Gastroesophageal sphincter (tissue), 4 donors: ENCODE measurements around the gene TJAP1. TPM values are rescaled to one million over a fixed set of nuclear protein-coding genes. Genes with fewer than 3 reads are reported as not detected.

Experiments used
- ATAC-seq: fragments of 150-250 bp; one replicate; pipeline ENCODE4 v1.9.1; 2016; ENCODE audit warnings: mild to moderate bottlenecking, moderate library complexity
- H3K27ac ChIP-seq, 4 donors: fragments of 200-600 bp; sonication (generic) in 3 of 4; 1 replicate in 3 of 4; 2 replicates in 1 of 4; pipeline ENCODE4 v1.5.1; 2016 to 2019
- H3K27me3 ChIP-seq: fragments of 200-600 bp; sonication (generic); one replicate; pipeline ENCODE4 v1.5.1; 2019
- H3K36me3 ChIP-seq, 2 donors: fragments of 200-600 bp; sonication (generic); one replicate each; pipeline ENCODE4 v1.5.1; 2019; ENCODE audit warnings: control low read depth in 1 of 2
- H3K4me1 ChIP-seq, 3 donors: fragments of 200-600 bp; sonication (generic); 1 replicate in 2 of 3; 2 replicates in 1 of 3; pipeline ENCODE4 v1.5.1; 2016 to 2019; ENCODE audit warnings: control low read depth in 2 of 3
- H3K4me3 ChIP-seq, 2 donors: fragments of 200-600 bp; sonication (generic); one replicate each; pipeline ENCODE4 v1.5.1; 2019; ENCODE audit warnings: mild to moderate bottlenecking in 1 of 2, moderate library complexity in 1 of 2
- H3K9me3 ChIP-seq, 3 donors: fragments of 200-600 bp; sonication (generic); one replicate each; pipeline ENCODE4 v1.5.1; 2017 to 2019; ENCODE audit warnings: control low read depth in 2 of 3
- EP300 ChIP-seq: sonication (generic); formaldehyde crosslinking; IDR thresholded peaks from one replicate; pipeline ENCODE4 v1.6.1; 2017; ENCODE audit warnings: antibody characterized with exemption, mild to moderate bottlenecking
- POLR2A ChIP-seq, 2 donors: fragments of 450-650 bp; IDR thresholded peaks; one replicate each; pipeline ENCODE4 v1.6.1; 2017; ENCODE audit warnings: antibody characterized with exemption in 2 of 2, mild to moderate bottlenecking in 2 of 2, moderate library complexity in 1 of 2
- POLR2AphosphoS5 ChIP-seq: sonication (generic); formaldehyde crosslinking; IDR thresholded peaks from one replicate; pipeline ENCODE4 v1.6.1; 2017; ENCODE audit warnings: antibody characterized with exemption
- WGBS, 2 donors: methylation state at CpG; one replicate each; pipeline ENCODE4 v1.1.5; 2018; ENCODE audit warnings: low coverage in 1 of 2; 5-methylcytosine and 5-hydroxymethylcytosine counted together
- total RNA-seq, 4 donors: library from RNA; depleted of rRNA; stranded (reverse); fragments of >200 nt; gene quantifications; one replicate each; pipeline ENCODE4 v1.1.0, GENCODE V29; 2016
- TF ChIP-seq, protein P1 (sequence below), 4 experiments: fragments of 200-600 bp in 2 of 4; fragments of 450-650 bp in 2 of 4; sonication (generic) in 1 of 4; IDR thresholded peaks; one replicate each; pipeline ENCODE4 v1.5.1; 2017 to 2019; ENCODE audit warnings: antibody characterized with exemption in 4 of 4, mild to moderate bottlenecking in 2 of 4, moderate library complexity in 2 of 4

Gene TJAP1
- total RNA-seq, 4 donors from 2014 or later: 20.1 to 36.0 (median 27.8) TPM

DNA sequence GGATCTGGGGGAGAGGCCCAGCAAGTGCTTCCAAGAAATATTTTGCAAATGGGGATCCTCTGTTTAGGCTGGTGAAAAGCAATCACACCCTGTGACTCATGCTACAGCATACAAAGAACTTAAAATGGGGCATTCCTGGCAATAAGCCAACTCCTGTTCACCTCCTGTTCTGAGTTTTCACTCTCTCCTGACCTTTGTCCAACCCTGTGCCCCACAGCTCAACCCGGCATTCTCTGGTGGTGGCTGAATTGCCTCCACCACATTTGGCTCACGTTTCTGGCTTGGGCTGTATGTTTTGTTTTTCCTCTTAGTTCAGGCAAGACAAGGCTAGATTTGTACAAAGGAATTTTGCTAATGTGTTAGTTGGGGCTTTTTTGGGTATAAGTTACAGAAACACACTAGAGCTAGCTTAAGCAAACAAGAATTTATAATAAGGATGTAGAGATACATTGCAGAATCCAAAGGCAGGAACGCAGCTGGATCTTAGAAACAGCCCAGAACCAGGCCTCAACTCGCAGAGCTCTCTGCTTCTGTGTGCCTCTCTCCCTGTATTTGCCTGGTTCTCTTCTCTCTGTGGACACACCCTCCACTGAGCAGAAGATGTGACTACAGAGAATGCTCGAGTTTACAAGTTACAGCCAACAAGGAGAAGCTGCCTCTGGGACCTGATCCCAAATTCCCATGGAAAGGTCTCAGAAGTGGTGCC lies 40.6 kb upstream of the TJAP1 start:
- H3K4me1 ChIP-seq: peaks cover 4 to 25% (median 20%) of the 10 kb centered on the region in 3 donors
- peak; percentile 60 for ATAC-seq
- WGBS, 2 donors: 9 to 10% methylated on average over 3 to 4 of the region's 5 CpGs
- TF ChIP-seq, protein P1, sequence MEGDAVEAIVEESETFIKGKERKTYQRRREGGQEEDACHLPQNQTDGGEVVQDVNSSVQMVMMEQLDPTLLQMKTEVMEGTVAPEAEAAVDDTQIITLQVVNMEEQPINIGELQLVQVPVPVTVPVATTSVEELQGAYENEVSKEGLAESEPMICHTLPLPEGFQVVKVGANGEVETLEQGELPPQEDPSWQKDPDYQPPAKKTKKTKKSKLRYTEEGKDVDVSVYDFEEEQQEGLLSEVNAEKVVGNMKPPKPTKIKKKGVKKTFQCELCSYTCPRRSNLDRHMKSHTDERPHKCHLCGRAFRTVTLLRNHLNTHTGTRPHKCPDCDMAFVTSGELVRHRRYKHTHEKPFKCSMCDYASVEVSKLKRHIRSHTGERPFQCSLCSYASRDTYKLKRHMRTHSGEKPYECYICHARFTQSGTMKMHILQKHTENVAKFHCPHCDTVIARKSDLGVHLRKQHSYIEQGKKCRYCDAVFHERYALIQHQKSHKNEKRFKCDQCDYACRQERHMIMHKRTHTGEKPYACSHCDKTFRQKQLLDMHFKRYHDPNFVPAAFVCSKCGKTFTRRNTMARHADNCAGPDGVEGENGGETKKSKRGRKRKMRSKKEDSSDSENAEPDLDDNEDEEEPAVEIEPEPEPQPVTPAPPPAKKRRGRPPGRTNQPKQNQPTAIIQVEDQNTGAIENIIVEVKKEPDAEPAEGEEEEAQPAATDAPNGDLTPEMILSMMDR (IDR thresholded peaks at IDR 0.05): no peak
- TF ChIP-seq POLR2AphosphoS5 (peak; percentile 73), EP300 (no peak), POLR2A (IDR thresholded peaks at IDR 0.05) (no peak)
- peaks cover 0 to 81% of the 10 kb centered on the region in 2 donors for H3K36me3 ChIP-seq
- H3K4me3 ChIP-seq: no peak overlapping the region
- H3K27me3 ChIP-seq: no peaks in the 10 kb centered on the region
- peak overlapping the region; percentile 9 to 71 (median 66) for H3K27ac ChIP-seq
- no peaks in the 10 kb centered on the region for H3K9me3 ChIP-seq

DNA sequence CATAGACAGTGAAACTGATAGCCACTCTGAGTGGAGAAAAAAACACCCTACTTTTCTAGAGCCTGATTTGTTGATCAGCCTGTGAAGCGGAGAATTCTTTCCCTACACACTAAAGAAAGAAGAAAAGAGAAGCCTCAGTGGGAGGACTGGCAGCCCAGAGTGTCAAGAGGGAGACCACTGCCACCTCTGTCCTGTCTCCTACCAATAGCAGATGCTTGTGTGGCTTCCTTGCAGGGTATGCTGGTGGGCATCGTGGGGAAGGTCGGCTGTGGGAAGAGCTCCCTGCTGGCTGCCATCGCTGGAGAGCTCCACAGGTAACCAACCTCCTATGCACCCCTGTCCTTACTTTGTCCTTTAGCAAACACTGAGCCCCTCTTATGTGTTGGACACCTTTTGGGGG lies 39.7 kb upstream of the TJAP1 start:
- no peaks in the 10 kb centered on the region for H3K27me3 ChIP-seq
- no peak overlapping the region for H3K4me3 ChIP-seq
- no peaks in the 10 kb centered on the region for H3K9me3 ChIP-seq
- WGBS, 2 donors: 50% methylated on average over 1 of the region's 4 CpGs; no CpG with 5 or more reads in 1 of the 2 donors
- H3K4me1 ChIP-seq: peaks cover 4 to 25% (median 20%) of the 10 kb centered on the region in 3 donors
- TF ChIP-seq, protein P1 (IDR thresholded peaks at IDR 0.05): no peak
- TF ChIP-seq POLR2A (IDR thresholded peaks at IDR 0.05): no peak
- TF ChIP-seq POLR2AphosphoS5: no peak
- no peak for TF ChIP-seq EP300
- peaks cover 0 to 81% of the 10 kb centered on the region in 2 donors for H3K36me3 ChIP-seq
- peak overlapping the region in 3 of 4 donors; percentile 40 to 71 (median 64) for H3K27ac ChIP-seq
- ATAC-seq: no peak

DNA sequence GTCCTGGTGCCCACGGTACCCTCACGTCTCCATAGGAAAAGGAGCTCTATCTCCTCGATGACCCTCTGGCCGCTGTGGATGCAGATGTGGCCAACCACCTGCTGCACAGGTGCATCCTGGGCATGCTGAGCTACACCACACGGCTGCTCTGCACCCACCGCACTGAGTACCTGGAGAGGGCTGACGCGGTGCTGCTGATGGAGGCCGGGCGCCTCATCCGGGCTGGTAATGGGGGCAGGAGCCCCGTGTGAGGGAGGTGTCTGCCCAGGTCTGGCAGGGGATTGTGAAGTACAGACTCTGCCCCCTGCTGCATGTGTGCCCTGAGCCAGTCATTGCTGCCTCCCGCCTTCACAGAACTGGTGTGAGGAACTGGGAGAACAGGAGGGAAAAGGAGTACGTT lies 34.4 kb upstream of the TJAP1 start:
- H3K27me3 ChIP-seq: no peaks in the 10 kb centered on the region
- no peak for ATAC-seq
- no peak overlapping the region for H3K4me3 ChIP-seq
- H3K9me3 ChIP-seq: no peaks in the 10 kb centered on the region
- no peak overlapping the region for H3K27ac ChIP-seq
- peaks cover 0 to 99% of the 10 kb centered on the region in 2 donors for H3K36me3 ChIP-seq
- no peak for TF ChIP-seq POLR2A (IDR thresholded peaks at IDR 0.05)
- no peak for TF ChIP-seq EP300
- TF ChIP-seq, protein P1 (IDR thresholded peaks at IDR 0.05): no peak
- TF ChIP-seq POLR2AphosphoS5: no peak
- 75 to 88% methylated on average over 2 to 4 of the region's 14 CpGs for WGBS, 2 donors
- no peaks in the 10 kb centered on the region for H3K4me1 ChIP-seq

DNA sequence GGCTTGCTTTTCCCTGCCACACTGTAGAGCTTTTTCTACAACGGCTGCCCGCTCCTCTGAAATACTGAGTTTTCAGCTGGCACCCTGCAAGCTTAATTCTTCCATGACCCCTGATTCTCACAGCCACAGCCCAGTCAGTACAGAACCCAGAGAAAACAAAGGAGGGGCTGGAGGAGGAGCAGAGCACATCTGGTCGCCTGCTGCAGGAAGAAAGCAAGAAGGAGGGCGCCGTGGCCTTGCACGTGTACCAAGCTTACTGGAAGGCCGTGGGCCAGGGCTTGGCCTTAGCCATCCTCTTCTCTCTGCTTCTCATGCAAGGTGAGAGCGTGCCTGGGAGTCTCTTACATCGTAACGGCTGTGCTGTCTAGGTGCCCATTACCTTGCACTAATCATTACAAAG lies 33.3 kb upstream of the TJAP1 start:
- Histone ChIP-seq H3K27ac (no peak overlapping the region), H3K4me1 (no peaks in the 10 kb centered on the region), H3K27me3 (no peaks in the 10 kb centered on the region), H3K9me3 (no peaks in the 10 kb centered on the region), H3K4me3 (no peak overlapping the region), H3K36me3 (peaks cover 0 to 99% of the 10 kb centered on the region in 2 donors)
- 85% methylated on average over 6 of the region's 10 CpGs; no CpG with 5 or more reads in 1 of the 2 donors for WGBS, 2 donors
- TF ChIP-seq, protein P1 (IDR thresholded peaks at IDR 0.05): no peak
- no peak for ATAC-seq

DNA sequence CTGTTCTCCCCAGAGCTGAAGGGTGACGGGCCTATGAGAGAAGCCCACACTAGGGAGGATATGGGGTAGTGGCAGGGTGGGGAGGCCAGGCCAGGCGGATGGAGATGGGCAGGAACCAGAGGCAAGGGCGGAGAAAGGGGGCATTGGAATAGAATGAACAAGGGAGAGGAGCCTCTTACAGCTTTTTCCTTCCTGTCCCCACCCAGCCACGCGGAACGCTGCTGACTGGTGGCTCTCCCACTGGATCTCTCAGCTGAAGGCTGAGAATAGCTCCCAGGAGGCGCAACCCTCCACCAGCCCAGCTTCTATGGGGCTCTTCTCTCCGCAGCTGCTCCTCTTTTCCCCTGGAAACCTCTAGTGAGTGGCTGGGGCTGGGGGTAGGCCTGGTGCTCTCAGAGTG lies 32.8 kb upstream of the TJAP1 start:
- Histone ChIP-seq H3K27ac (no peak overlapping the region), H3K27me3 (no peaks in the 10 kb centered on the region), H3K36me3 (peaks cover 0 to 99% of the 10 kb centered on the region in 2 donors), H3K4me1 (no peaks in the 10 kb centered on the region), H3K4me3 (no peak overlapping the region), H3K9me3 (no peaks in the 10 kb centered on the region)
- 63 to 78% methylated on average over 2 to 7 of the region's 8 CpGs for WGBS, 2 donors
- no peak for ATAC-seq
- TF ChIP-seq, protein P1 (IDR thresholded peaks at IDR 0.05): no peak
- no peak for TF ChIP-seq POLR2AphosphoS5
